HepG2 (cell line): Measurements from ENCODE around the gene NAXD. TPM values are rescaled to one million over a fixed set of nuclear protein-coding genes. Genes with fewer than 3 reads are reported as not detected.

Source experiments
- AHR ChIP-seq: IDR thresholded peaks from 2 replicates; pipeline ENCODE4 v1.6.1; 2018; ENCODE audit warnings: missing genetic modification reagents, missing compliant biosample characterization
- BORCS8-MEF2B ChIP-seq: sonication (generic); formaldehyde crosslinking; IDR thresholded peaks from 2 replicates; pipeline ENCODE4 v1.8.0; 2022; ENCODE audit warnings: mild to moderate bottlenecking, missing genetic modification reagents
- CBX5 ChIP-seq: sonication (generic); formaldehyde crosslinking; IDR thresholded peaks from 2 replicates; pipeline ENCODE4 v1.4.0; 2020; ENCODE audit warnings: missing genetic modification reagents, borderline replicate concordance
- CCDC6 ChIP-seq: sonication (generic); formaldehyde crosslinking; IDR thresholded peaks from 2 replicates; pipeline ENCODE4 v1.8.1; 2022; ENCODE audit warnings: mild to moderate bottlenecking, missing genetic modification reagents, moderate library complexity
- CHD4 ChIP-seq: fragments of 200-600 bp; sonication (generic); IDR thresholded peaks from 2 replicates; pipeline ENCODE4 v1.7.0; 2017; ENCODE audit warnings: mild to moderate bottlenecking, low read length, borderline replicate concordance
- MED8 ChIP-seq: sonication (generic); formaldehyde crosslinking; IDR thresholded peaks from 2 replicates; pipeline ENCODE4 v1.8.1; 2023; ENCODE audit warnings: mild to moderate bottlenecking, missing genetic modification reagents; ENCODE audit not compliant: insufficient replicate concordance
- PRPF4 ChIP-seq: fragments of 200-400 bp; formaldehyde crosslinking; IDR thresholded peaks from 2 replicates; pipeline ENCODE4 v1.6.1; 2016; ENCODE audit warnings: low read length, low read depth; ENCODE audit not compliant: poor library complexity, severe bottlenecking
- SATB2 ChIP-seq: sonication (generic); formaldehyde crosslinking; IDR thresholded peaks from 2 replicates; pipeline ENCODE4 v1.5.0; 2020; ENCODE audit warnings: missing genetic modification reagents
- SIN3A ChIP-seq: IDR thresholded peaks from 2 replicates; pipeline ENCODE4 v1.6.1; 2011; ENCODE audit warnings: low read depth, mild to moderate bottlenecking, control low read depth, low read length, borderline replicate concordance
- TCF7L2 ChIP-seq: IDR thresholded peaks from 2 replicates; pipeline ENCODE4 v1.6.1; 2011; ENCODE audit warnings: mild to moderate bottlenecking, low read depth, low read length, moderate library complexity
- ZBTB38 ChIP-seq: sonication (generic); formaldehyde crosslinking; IDR thresholded peaks from 2 replicates; pipeline ENCODE4 v1.5.1; 2020; ENCODE audit warnings: mild to moderate bottlenecking, missing genetic modification reagents
- ZFP37 ChIP-seq: sonication (generic); formaldehyde crosslinking; IDR thresholded peaks from 2 replicates; pipeline ENCODE4 v1.4.0; 2020; ENCODE audit warnings: missing genetic modification reagents, borderline replicate concordance
- ZNF282 ChIP-seq: fragments of 450-650 bp; IDR thresholded peaks from 2 replicates; pipeline ENCODE4 v1.6.1; 2018; ENCODE audit not compliant: partially characterized antibody
- ZNF326 ChIP-seq: sonication (generic); formaldehyde crosslinking; IDR thresholded peaks from 2 replicates; pipeline ENCODE4 v1.4.0; 2020; ENCODE audit warnings: missing genetic modification reagents, borderline replicate concordance
- ZNF558 ChIP-seq: sonication (generic); formaldehyde crosslinking; IDR thresholded peaks from 2 replicates; pipeline ENCODE4 v1.9.0; 2022; ENCODE audit warnings: mild to moderate bottlenecking, missing genetic modification reagents, borderline replicate concordance
- ZNF652 ChIP-seq: IDR thresholded peaks from 2 replicates; pipeline ENCODE4 v1.6.1; 2016; ENCODE audit warnings: low read depth, borderline replicate concordance
- ZNF672 ChIP-seq: sonication (generic); formaldehyde crosslinking; IDR thresholded peaks from 2 replicates; pipeline ENCODE4 v1.8.1; 2022; ENCODE audit warnings: missing genetic modification reagents
- ZSCAN30 ChIP-seq: sonication (generic); formaldehyde crosslinking; IDR thresholded peaks from 2 replicates; pipeline ENCODE4 v1.5.0; 2020; ENCODE audit warnings: mild to moderate bottlenecking, missing genetic modification reagents
- polyA plus RNA-seq, 8 experiments: library from polyadenylated mRNA; depleted of rRNA in 3 of 8; stranded (reverse) in 7 of 8; unstranded in 1 of 8; fragments of >200 nt; fragmentation: Illumina TruSeq in 4 of 8; extraction: Trizol in 4 of 8; gene quantifications; 2 replicates each; pipeline versions ENCODE4 v1.2.1 to v1.2.3, GENCODE V29; 2011 to 2016; ENCODE audit warnings: low read depth in 4 of 8, missing spikeins in 1 of 8, mixed read lengths in 1 of 8; ENCODE audit not compliant: insufficient read depth in 1 of 8
- total RNA-seq, 5 experiments: library from RNA; depleted of rRNA; stranded (reverse); fragments of >200 nt; fragmentation: Illumina TruSeq; extraction: Trizol; gene quantifications; 2 replicates each; pipeline ENCODE4 v1.2.3, GENCODE V29; 2016; ENCODE audit warnings: low read depth in 1 of 5
- TF ChIP-seq, protein P1 (sequence below), 2 experiments: sonication (generic) in 1 of 2; formaldehyde crosslinking in 1 of 2; IDR thresholded peaks; 2 replicates each; pipeline versions ENCODE4 v1.4.0 to v1.6.1; 2016 to 2020; ENCODE audit warnings: borderline replicate concordance in 1 of 2, low read depth in 1 of 2, mild to moderate bottlenecking in 1 of 2, missing genetic modification reagents in 1 of 2
- TF ChIP-seq, protein P2 (sequence below): sonication (generic); formaldehyde crosslinking; IDR thresholded peaks from 2 replicates; pipeline ENCODE4 v1.4.0; 2020; ENCODE audit warnings: missing genetic modification reagents; ENCODE audit errors: not compliant biosample characterization
- TF ChIP-seq, protein P3 (sequence below): sonication (generic); formaldehyde crosslinking; IDR thresholded peaks from 2 replicates; pipeline ENCODE4 v1.4.0; 2020; ENCODE audit warnings: low read depth, missing genetic modification reagents

The NAXD gene
- total and polyA plus RNA-seq, 2 of the 13 experiments (the other 11 are each of a cell fraction or from before 2014, with no cell fraction given): 19.0 to 23.2 TPM

DNA sequence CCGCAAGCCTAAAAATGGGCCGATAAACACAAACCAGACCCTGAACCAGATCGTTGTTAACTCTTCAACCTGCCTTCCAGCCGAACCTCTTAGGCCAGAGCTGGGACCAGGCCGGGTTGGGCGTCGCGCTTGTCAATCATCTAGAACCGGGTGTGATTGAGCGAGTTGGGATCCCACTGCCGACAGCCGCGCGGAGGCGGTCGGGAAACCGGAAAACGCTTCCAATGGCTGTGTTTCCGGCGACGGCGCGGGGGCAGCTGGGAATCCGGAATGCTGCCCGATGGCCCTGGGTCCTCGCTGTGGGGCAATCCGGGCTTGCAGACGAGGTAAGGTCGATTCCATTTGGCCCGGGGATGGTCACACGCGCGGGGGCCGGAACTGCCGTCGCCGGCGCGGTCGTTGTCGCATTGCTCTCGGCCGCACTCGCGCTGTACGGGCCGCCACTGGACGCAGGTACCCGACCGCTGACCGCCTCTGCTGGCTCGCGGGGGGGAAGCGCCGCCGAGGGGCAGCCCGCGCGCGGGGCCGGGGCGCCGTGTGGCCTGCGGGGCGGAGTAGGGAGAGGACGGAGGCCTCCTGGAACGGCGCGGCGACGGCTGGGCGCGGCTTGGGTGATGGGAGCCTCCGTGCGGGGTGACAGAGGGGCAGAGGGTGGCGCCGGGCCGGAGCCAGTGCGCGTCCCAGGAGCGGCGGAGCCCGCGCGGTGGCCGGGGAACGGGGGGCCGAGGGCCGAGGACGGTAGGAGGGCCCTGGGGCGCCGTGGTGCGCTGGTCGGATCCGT lies at the start of gene NAXD (continued):
- TF ChIP-seq PRPF4 (no peak), ZNF282 (no peak), ZSCAN30 (CRISPR knock-in tag) (no peak), ZNF558 (CRISPR knock-in tag) (0 out of 2 replicates have a peak, but pooled peaks have one; percentile 26), TCF7L2 (no peak), CBX5 (CRISPR knock-in tag) (no peak), MED8 (CRISPR knock-in tag) (peak; percentile 56), ZBTB38 (CRISPR knock-in tag) (peak; percentile 15; the same call in 1 of the 2 replicates), ZNF652 (CRISPR knock-in tag) (peak; percentile 79), AHR (no peak), BORCS8-MEF2B (CRISPR knock-in tag) (peak; percentile 24; the same call in 1 of the 2 replicates), SATB2 (CRISPR knock-in tag) (no peak), CHD4 (no peak), ZNF326 (CRISPR knock-in tag) (no peak), CCDC6 (peak; percentile 27; the same call in 1 of the 2 replicates), ZNF672 (CRISPR knock-in tag) (no peak), SIN3A (peak; percentile 17; the same call in 1 of the 2 replicates), ZFP37 (no peak)
- TF ChIP-seq, protein P1, sequence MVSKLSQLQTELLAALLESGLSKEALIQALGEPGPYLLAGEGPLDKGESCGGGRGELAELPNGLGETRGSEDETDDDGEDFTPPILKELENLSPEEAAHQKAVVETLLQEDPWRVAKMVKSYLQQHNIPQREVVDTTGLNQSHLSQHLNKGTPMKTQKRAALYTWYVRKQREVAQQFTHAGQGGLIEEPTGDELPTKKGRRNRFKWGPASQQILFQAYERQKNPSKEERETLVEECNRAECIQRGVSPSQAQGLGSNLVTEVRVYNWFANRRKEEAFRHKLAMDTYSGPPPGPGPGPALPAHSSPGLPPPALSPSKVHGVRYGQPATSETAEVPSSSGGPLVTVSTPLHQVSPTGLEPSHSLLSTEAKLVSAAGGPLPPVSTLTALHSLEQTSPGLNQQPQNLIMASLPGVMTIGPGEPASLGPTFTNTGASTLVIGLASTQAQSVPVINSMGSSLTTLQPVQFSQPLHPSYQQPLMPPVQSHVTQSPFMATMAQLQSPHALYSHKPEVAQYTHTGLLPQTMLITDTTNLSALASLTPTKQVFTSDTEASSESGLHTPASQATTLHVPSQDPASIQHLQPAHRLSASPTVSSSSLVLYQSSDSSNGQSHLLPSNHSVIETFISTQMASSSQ (IDR thresholded peaks at IDR 0.05; ENCODE audit: low read depth): no peak
- TF ChIP-seq, protein P1 (CRISPR knock-in tag; IDR thresholded peaks at IDR 0.05; ENCODE audit: borderline replicate concordance): peak; percentile 48; the same call in 1 of the 2 replicates
- TF ChIP-seq, protein P2, sequence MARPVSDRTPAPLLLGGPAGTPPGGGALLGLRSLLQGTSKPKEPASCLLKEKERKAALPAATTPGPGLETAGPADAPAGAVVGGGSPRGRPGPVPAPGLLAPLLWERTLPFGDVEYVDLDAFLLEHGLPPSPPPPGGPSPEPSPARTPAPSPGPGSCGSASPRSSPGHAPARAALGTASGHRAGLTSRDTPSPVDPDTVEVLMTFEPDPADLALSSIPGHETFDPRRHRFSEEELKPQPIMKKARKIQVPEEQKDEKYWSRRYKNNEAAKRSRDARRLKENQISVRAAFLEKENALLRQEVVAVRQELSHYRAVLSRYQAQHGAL (CRISPR knock-in tag): no peak
- TF ChIP-seq, protein P3, sequence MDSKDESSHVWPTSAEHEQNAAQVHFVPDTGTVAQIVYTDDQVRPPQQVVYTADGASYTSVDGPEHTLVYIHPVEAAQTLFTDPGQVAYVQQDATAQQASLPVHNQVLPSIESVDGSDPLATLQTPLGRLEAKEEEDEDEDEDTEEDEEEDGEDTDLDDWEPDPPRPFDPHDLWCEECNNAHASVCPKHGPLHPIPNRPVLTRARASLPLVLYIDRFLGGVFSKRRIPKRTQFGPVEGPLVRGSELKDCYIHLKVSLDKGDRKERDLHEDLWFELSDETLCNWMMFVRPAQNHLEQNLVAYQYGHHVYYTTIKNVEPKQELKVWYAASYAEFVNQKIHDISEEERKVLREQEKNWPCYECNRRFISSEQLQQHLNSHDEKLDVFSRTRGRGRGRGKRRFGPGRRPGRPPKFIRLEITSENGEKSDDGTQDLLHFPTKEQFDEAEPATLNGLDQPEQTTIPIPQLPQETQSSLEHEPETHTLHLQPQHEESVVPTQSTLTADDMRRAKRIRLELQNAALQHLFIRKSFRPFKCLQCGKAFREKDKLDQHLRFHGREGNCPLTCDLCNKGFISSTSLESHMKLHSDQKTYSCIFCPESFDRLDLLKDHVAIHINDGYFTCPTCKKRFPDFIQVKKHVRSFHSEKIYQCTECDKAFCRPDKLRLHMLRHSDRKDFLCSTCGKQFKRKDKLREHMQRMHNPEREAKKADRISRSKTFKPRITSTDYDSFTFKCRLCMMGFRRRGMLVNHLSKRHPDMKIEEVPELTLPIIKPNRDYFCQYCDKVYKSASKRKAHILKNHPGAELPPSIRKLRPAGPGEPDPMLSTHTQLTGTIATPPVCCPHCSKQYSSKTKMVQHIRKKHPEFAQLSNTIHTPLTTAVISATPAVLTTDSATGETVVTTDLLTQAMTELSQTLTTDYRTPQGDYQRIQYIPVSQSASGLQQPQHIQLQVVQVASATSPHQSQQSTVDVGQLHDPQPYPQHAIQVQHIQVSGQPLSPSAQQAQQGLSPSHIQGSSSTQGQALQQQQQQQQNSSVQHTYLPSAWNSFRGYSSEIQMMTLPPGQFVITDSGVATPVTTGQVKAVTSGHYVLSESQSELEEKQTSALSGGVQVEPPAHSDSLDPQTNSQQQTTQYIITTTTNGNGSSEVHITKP (CRISPR knock-in tag): peak; percentile 53; the same call in 1 of the 2 replicates
